Measurements from ENCODE around the gene NECTIN2. TPM values are rescaled to one million over a fixed set of nuclear protein-coding genes. Genes with fewer than 3 reads are reported as not detected.
A peak's percentile ranks its signal among the peaks of the same experiment; 100 is the strongest.

The NECTIN2 gene
- total and polyA plus RNA-seq, 7 donors = 9.0 to 32.9 (median 18.1) TPM

DNA sequence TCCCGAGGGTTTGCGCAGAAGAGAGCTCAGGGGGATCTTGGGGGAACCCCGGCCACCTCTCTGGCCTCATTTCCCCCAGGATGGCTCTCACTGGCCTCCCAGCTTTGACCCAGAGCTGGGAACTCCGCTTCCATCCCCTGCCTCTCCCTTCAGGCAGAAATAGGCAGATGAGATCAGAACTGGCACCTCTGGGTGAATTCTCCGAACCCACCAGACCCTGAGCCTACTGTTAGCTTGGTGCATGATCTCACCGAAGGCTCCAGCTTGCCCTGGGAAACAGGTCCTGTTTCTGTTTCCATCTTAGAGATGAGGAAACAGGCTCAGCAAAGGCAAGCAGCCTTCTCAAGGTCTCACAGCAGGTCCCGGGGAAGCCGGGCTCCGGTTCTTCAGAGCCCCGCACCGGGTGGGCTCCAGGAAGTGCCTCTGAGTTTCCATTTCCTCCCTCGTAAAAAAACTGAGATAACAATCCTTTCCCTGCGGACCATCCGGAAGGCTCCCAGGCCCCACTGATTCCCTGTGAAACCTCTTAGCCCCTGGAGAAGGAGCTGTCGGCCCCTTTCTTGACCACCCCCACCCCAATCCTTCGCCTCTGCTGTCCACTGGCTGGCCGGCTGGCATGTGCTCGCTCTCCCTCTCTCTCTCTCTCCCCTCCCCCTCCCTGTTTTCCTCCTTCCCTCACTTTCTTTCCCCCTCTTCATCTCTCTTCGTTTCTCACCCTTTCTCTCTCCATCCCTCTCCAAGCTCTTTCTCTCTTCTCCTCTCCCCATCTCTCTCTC, 2.1 kb downstream of the NECTIN2 start:
- no peaks in the 10 kb centered on the region for H3K9me3 ChIP-seq
- no peaks in the 10 kb centered on the region for H3K4me1 ChIP-seq
- no peaks in the 10 kb centered on the region for H3K27me3 ChIP-seq (ENCODE audit: insufficient read depth in 3 of 3, low read length in 2 of 3)
- H3K4me3 ChIP-seq = peak overlapping the region; percentile 78
- TF ChIP-seq, protein P1, sequence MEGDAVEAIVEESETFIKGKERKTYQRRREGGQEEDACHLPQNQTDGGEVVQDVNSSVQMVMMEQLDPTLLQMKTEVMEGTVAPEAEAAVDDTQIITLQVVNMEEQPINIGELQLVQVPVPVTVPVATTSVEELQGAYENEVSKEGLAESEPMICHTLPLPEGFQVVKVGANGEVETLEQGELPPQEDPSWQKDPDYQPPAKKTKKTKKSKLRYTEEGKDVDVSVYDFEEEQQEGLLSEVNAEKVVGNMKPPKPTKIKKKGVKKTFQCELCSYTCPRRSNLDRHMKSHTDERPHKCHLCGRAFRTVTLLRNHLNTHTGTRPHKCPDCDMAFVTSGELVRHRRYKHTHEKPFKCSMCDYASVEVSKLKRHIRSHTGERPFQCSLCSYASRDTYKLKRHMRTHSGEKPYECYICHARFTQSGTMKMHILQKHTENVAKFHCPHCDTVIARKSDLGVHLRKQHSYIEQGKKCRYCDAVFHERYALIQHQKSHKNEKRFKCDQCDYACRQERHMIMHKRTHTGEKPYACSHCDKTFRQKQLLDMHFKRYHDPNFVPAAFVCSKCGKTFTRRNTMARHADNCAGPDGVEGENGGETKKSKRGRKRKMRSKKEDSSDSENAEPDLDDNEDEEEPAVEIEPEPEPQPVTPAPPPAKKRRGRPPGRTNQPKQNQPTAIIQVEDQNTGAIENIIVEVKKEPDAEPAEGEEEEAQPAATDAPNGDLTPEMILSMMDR (IDR thresholded peaks at IDR 0.05) = no peak
- intact Hi-C loops (cut with DNase I) = loop anchor here in 1 of 2 donors (10.0 kb wide), 2 partner anchors 123 to 273 kb away; no protein-coding TSS in a partner anchor
- peak overlapping the region; percentile 83 for H3K27ac ChIP-seq
- ATAC-seq (no peak), DNase-seq (no peak)
- 33 to 39% (median 36%) methylated on average over 19 of the region's 19 CpGs for WGBS, 3 donors
- no peaks in the 10 kb centered on the region for H3K36me3 ChIP-seq (ENCODE audit: insufficient read depth in 1 of 2, low read depth in 1 of 2)

GRCh38 chr19:44848812-44849447, 2.8 kb downstream of the NECTIN2 start:
- DNase-seq (no peak), ATAC-seq (no peak)
- H3K4me1 ChIP-seq = no peaks in the 10 kb centered on the region
- H3K27ac ChIP-seq = peak overlapping the region; percentile 83
- H3K9me3 ChIP-seq = no peaks in the 10 kb centered on the region
- H3K36me3 ChIP-seq (ENCODE audit: insufficient read depth in 1 of 2, low read depth in 1 of 2) = no peaks in the 10 kb centered on the region
- TF ChIP-seq, protein P1 (IDR thresholded peaks at IDR 0.05) = no peak
- H3K27me3 ChIP-seq (ENCODE audit: insufficient read depth in 3 of 3, low read length in 2 of 3) = no peaks in the 10 kb centered on the region
- WGBS, 3 donors = 38 to 43% (median 42%) methylated on average over 18 of the region's 18 CpGs
- intact Hi-C loops (cut with DNase I) = loop anchor here in 1 of 2 donors (10.0 kb wide), 2 partner anchors 124 to 274 kb away; no protein-coding TSS in a partner anchor
- H3K4me3 ChIP-seq = peak overlapping the region; percentile 78

DNA sequence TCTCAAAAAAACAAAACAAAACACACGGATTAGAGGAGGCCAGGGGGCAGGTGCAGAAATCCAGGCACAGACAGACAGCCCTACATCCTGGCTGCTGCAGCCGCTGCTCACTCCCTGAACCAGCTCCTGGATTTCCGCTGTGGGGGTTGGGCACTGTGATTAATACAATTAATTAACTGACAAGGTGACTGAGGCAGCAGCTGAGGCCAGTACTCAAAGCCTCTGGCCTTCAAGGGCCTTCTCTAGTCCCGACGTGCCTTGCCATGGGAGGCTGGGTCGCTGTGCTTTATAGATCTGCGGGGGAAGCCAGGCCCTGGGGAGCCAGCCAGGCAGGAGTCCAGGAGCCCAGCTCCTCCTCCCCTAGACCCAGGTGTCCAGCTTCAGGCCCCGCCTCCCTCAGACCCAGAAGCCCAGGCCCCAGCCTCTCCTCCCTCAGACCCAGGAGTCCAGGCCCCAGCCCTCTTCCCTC, 4.6 kb downstream of the NECTIN2 start:
- H3K27me3 ChIP-seq (ENCODE audit: insufficient read depth in 3 of 3, low read length in 2 of 3) = no peaks in the 10 kb centered on the region
- H3K27ac ChIP-seq = no peak overlapping the region
- H3K9me3 ChIP-seq = no peaks in the 10 kb centered on the region
- DNase-seq (no peak), ATAC-seq (no peak)
- no peak overlapping the region for H3K4me3 ChIP-seq
- no peaks in the 10 kb centered on the region for H3K4me1 ChIP-seq
- intact Hi-C loops (cut with DNase I) = no loop called here
- TF ChIP-seq, protein P1 (IDR thresholded peaks at IDR 0.05) = no peak
- WGBS, 3 donors = 51 to 63% (median 56%) methylated on average over 8 of the region's 8 CpGs
- H3K36me3 ChIP-seq (ENCODE audit: insufficient read depth in 1 of 2, low read depth in 1 of 2) = no peaks in the 10 kb centered on the region

- Histone ChIP-seq H3K36me3 (ENCODE audit: insufficient read depth in 1 of 2, low read depth in 1 of 2) (no peaks in the 10 kb centered on the region), H3K4me1 (no peaks in the 10 kb centered on the region), H3K27me3 (ENCODE audit: insufficient read depth in 3 of 3, low read length in 2 of 3) (no peaks in the 10 kb centered on the region), H3K27ac (no peak overlapping the region), H3K9me3 (no peaks in the 10 kb centered on the region), H3K4me3 (no peak overlapping the region)
- TF ChIP-seq, protein P1 (IDR thresholded peaks at IDR 0.05) = no peak
- no peak for DNase-seq
- WGBS, 3 donors = 68 to 84% (median 79%) methylated on average over 2 of the region's 2 CpGs
- intact Hi-C loops (cut with DNase I) = no loop called here
- no peak for ATAC-seq
These were observed 5.3 kb downstream of the NECTIN2 start for GRCh38 chr19:44851427-44851826.
